ENCODE measurements around the gene RXFP4.

DNA sequence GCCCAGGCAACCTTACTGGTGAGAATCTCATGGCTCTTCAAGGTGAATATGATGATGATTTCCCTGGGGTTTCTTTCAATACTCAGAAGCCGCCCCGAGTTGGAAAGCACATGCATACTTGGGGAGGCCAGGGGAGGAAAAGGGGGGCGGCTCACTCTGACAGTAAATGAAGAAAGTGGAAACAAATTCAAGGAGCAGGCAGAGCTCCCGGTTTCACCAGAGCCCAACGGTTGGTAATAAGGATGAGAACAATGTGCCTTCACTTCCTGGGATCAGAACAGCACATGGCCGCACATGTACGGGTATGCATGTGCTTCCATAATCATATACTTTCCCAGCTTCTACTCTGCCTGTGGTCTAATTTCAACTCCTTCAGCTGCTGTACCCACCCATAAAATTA lies 40.7 kb downstream of the RXFP4 start:
- TF ChIP-seq, protein P1, sequence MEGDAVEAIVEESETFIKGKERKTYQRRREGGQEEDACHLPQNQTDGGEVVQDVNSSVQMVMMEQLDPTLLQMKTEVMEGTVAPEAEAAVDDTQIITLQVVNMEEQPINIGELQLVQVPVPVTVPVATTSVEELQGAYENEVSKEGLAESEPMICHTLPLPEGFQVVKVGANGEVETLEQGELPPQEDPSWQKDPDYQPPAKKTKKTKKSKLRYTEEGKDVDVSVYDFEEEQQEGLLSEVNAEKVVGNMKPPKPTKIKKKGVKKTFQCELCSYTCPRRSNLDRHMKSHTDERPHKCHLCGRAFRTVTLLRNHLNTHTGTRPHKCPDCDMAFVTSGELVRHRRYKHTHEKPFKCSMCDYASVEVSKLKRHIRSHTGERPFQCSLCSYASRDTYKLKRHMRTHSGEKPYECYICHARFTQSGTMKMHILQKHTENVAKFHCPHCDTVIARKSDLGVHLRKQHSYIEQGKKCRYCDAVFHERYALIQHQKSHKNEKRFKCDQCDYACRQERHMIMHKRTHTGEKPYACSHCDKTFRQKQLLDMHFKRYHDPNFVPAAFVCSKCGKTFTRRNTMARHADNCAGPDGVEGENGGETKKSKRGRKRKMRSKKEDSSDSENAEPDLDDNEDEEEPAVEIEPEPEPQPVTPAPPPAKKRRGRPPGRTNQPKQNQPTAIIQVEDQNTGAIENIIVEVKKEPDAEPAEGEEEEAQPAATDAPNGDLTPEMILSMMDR (IDR thresholded peaks at IDR 0.05) = no peak
- TF ChIP-seq POLR2A (IDR thresholded peaks at IDR 0.05) = no peak

Data from lower leg skin (tissue), 3 donors.